ENCODE measurements around the gene APEX1.

APEX1 gene

DNA sequence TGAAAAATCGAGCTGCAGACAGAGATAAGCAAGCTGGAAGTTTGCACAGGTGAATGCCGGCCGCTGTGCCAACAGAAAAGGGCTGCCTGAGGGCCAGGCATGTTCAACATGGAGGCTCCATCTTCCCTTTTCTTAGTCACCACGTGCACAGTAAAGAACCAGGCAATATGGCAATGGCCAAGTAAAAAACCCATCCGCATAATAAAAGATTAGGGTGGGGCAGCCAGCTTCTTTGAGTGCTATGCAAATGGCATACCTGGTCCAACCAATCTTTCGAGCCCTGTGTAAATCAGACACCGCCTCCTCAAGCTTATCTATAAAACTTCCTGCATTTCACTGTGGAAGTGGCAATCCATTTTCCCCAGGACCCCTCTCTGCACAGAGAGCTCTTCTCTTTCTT lies 30.9 kb downstream of the APEX1 start:
- TF ChIP-seq, protein P1, sequence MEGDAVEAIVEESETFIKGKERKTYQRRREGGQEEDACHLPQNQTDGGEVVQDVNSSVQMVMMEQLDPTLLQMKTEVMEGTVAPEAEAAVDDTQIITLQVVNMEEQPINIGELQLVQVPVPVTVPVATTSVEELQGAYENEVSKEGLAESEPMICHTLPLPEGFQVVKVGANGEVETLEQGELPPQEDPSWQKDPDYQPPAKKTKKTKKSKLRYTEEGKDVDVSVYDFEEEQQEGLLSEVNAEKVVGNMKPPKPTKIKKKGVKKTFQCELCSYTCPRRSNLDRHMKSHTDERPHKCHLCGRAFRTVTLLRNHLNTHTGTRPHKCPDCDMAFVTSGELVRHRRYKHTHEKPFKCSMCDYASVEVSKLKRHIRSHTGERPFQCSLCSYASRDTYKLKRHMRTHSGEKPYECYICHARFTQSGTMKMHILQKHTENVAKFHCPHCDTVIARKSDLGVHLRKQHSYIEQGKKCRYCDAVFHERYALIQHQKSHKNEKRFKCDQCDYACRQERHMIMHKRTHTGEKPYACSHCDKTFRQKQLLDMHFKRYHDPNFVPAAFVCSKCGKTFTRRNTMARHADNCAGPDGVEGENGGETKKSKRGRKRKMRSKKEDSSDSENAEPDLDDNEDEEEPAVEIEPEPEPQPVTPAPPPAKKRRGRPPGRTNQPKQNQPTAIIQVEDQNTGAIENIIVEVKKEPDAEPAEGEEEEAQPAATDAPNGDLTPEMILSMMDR (IDR thresholded peaks at IDR 0.05; ENCODE audit: low read depth, low read length): no peak
- no peak for DNase-seq (ENCODE audit: extremely low read depth, low read depth)

DNA sequence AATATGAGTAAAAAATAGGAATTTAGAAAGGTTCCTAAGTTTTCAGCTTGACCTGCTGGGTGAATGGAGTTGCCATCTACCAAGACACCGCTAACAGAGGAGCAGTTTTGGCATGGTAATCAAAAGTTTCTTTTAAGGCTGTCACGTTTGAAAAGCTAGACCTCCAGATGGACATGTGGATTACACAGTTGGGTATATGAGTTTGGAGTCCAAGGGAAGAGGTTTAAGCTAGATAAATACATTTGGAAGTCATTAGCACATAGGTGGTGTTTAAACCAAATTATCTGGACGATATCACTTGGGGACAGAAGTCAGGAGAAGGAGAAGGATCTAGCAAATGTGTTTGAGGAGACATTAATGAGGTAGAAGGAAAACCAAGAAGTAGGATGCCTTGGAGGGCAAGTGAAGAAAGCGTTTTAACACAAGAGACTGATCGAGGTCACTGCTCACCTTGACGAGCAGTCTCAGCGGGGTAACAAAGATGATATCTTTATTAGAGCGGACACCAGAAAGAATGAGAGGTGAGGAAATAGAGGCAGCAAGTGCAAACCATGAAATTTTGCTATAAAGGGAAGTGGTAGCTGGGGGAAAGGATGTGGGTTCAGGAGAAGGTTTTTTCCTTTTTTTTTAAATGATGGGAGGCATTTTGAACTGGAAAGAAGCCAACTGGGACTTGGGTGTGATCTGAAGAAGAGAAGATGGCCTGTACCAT lies 31.8 kb downstream of the APEX1 start:
- TF ChIP-seq, protein P1 (IDR thresholded peaks at IDR 0.05; ENCODE audit: low read depth, low read length): no peak
- no peak for DNase-seq (ENCODE audit: extremely low read depth, low read depth)

DNA sequence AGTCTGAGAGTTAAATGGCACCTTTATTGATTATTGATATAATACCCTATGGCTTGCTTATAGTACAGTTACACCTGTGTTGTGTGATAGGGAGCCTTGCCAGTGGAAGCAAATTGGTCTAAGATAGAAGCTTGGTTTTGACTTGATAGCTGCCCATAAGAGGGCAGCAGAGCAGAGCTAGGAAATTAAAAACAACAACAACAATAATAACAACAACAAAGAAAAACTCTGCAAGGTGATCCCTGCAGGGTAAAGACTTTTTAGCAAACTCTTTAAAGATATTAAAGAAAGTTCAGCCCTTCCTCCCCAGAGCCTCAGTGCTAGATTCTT lies 32.3 kb downstream of the APEX1 start:
- no peak for DNase-seq (ENCODE audit: extremely low read depth, low read depth)
- TF ChIP-seq, protein P1 (IDR thresholded peaks at IDR 0.05; ENCODE audit: low read depth, low read length): no peak

DNA sequence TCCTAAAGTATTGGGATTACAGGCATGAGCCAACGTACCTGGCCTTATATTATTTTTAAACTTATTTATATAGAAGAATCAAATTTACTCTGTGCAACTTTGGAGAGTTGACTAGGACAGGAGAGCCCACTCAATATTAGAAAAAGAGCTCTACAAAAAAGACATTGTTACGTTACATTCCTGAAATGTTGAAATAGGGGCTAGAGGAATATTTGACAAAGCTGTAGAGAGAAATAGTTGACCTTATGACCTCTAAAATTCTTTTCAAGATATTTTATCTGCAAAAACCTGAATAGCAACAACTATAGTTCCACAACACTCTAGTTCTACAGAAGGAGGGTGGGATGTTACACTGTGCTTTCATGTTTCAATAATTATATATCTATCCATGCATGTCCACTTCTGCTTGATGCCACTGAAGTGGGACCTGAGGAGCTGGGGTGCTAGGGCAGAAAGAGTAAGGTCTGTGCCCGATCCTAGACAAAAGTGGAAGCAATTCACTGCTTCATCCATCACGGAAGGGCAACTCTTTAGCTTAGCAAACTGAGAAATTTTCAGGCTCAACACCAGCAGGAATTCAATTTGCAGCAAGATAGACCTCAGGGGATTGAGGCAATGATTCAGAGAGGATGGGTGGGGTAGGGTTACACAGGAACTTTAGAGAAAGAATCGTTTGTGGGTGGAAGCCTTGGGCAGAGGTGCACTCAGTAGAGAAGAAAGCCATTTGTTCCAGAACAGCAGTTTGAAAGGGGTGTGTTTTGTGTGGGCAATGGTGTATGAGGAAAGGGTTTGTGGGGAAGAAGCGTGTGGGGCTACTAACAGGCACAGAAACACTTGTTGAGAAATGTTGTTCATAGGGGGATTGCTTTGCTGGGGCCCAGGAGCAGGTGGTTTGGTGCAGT lies 34.3 kb downstream of the APEX1 start:
- no peak for DNase-seq (ENCODE audit: extremely low read depth, low read depth)
- TF ChIP-seq, protein P1 (IDR thresholded peaks at IDR 0.05; ENCODE audit: low read depth, low read length): no peak

DNA sequence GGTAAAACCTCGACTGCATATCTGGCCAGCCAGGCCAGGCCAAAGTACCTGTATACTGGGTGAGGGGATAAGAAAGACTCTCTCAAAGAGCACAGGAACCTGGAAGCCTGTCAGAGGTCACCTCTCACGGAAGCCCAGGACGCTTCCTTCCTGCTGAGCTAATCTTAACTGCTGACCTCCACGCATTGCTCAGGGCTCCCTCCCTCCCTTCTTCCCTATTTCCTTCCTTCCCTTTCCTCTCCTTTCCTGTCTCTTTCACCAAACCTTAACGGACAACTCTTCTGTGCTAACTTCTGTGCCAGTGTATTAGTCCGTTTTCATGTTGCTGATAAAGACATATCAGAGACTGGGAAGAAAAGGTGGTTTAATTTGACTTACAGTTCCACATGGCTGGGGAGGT lies 35.5 kb downstream of the APEX1 start:
- TF ChIP-seq, protein P1 (IDR thresholded peaks at IDR 0.05; ENCODE audit: low read depth, low read length): no peak
- DNase-seq (ENCODE audit: extremely low read depth, low read depth): no peak

DNA sequence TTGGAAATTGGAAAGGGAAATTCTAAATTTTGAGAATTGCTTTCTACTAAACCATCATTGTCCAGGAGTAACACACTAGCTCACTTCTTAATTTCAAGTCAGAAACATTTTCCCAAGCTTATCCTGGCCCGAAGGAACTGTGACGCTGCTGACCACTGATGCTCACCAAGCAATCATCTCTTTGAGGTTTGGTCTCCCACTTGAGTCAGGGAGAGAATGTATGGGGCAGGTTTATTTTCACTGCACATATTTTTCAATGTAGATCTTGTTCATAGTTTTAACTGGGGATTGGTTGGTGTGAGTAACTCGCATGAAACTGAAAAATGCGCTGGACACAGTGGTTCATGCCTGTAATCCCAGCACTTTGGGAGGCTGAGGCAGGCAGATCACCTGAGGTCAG lies 37.5 kb downstream of the APEX1 start:
- no peak for DNase-seq (ENCODE audit: extremely low read depth, low read depth)
- TF ChIP-seq, protein P1 (IDR thresholded peaks at IDR 0.05; ENCODE audit: low read depth, low read length): no peak

DNA sequence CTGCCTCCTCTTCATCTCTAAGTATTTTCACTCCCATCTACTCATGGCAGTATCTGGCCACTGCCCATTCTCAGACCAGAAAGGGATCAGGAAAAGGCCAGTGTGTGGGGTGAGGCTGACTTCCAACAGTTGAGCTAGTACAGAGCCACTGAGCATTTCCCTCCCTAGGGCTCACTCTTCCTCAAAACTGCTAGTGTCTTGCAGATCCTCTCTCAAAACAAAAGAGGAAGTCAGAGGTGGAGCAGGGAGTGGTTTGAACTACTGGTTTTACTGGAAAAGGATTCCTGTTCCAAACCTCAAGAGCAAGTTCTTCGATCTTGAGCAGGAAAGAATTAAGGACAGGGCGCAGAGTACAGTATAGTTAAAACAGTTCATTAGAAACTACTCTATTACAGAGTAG lies 38.6 kb downstream of the APEX1 start:
- TF ChIP-seq, protein P1 (IDR thresholded peaks at IDR 0.05; ENCODE audit: low read depth, low read length): no peak
- DNase-seq (ENCODE audit: extremely low read depth, low read depth): no peak

All from AG09319 (cell line).